K562 treated with DMSO at 1 percent for 4 hours (cell line): ENCODE results near the gene SCYL1. TPM values are rescaled to one million over a fixed set of nuclear protein-coding genes. Genes with fewer than 3 reads are reported as not detected.

Source experiments
- total RNA-seq: library from RNA; unstranded; fragments of 300-600 nt; gene quantifications from 2 replicates; pipeline ENCODE4 v1.2.3, GENCODE V29; 2022; ENCODE audit not compliant: insufficient read depth

Gene SCYL1
- 117 and 125 TPM in 2 replicates for total RNA-seq

DNA sequence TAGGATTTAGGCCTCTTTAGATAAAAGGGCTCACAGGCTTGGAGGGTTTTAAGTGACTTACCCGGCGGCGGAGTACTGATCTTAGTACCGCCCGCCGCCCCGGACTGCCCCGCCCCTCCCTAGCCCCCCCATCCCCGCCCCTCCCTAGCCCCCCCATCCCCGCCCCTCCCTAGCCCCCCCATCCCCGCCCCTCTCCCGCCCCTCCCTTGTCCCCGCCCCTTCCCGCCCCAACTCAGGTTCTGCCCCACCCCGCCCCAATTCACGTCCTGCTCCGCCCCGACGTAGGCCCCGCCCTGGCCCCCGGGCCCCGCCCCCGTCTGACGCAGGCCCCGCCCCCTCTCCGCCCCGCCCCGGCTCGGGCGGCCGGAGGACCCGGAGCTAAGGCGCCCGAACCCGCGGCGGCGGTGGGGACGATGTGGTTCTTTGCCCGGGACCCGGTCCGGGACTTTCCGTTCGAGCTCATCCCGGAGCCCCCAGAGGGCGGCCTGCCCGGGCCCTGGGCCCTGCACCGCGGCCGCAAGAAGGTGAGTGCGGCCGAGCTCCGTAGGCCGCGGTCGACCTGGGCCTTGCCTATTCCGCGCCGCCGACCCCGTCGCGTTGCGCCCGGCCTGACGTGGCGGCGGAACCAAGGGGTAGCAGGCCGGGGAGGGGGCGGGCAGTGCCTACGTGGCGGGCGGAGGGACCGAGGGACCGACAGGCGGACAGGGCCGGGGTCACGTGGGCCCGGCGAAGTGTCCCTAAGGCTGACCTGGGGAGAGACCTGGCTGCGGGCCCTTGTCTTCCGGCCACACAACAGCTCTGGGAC lies at the start of gene SCYL1:
Gene SCYL1, plus strand, starts transcription at position 343 of the 805 bp plus-strand sequence. Its CDS starts 71 bp downstream, at position 414.

DNA sequence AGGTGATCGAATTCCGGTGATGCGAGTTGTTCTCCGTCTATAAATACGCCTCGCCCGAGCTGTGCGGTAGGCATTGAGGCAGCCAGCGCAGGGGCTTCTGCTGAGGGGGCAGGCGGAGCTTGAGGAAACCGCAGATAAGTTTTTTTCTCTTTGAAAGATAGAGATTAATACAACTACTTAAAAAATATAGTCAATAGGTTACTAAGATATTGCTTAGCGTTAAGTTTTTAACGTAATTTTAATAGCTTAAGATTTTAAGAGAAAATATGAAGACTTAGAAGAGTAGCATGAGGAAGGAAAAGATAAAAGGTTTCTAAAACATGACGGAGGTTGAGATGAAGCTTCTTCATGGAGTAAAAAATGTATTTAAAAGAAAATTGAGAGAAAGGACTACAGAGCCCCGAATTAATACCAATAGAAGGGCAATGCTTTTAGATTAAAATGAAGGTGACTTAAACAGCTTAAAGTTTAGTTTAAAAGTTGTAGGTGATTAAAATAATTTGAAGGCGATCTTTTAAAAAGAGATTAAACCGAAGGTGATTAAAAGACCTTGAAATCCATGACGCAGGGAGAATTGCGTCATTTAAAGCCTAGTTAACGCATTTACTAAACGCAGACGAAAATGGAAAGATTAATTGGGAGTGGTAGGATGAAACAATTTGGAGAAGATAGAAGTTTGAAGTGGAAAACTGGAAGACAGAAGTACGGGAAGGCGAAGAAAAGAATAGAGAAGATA lies 25.7 kb upstream of the SCYL1 start, which contains the start of gene MALAT1:
Gene MALAT1, plus strand, starts transcription at position 69 of the 736 bp plus-strand sequence.

DNA sequence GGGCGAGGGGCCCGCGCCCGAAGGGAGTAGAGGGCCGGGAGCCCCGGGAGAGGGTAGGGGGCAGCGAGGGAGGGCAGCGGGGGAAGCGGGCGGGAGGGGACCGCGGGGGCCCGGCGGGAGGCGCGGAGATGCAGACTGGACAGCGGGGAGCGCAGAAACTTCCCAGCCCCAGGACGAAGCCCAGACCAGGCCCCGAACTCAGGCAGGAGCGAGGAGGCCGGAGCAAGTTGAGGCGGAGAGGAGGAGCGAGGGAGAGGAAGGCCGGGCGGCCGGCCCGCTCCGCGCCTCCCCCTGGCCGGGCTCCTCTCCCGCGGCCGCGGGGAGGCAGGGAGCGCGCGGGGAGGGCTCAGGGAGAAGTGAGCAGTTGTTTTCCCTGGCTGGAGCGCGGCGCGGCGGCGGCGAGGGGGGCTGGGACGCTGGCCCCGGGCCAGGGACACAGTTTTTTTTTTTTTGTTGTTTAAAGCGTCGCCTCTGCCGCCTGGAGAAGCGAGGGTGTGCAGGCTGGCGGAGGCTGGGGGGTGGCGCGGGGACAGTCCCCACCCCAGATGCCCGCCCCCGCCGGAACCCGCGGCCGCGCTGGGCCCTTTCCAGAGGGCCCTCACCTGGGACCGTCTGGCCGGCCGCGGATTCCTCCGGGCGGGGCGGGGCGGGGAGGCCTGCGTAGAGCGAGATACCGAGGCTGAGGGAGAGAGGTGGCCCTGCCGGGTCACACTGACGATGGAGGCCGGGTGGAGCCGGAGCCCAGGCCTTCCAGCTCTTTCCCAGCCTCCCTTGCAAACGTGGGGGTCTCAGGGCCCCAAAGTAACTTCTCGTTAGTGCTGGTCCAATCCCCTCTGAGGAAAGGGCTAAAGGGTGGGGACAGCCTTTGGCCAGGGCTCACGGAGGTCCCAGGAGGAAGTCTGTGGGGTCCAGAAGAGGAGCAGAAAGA lies 33.4 kb downstream of the SCYL1 start, which contains the start of gene LTBP3:
Gene LTBP3, minus strand, starts transcription at position 358 of the 928 bp plus-strand sequence. CDS start 400 bp downstream, outside the sequence.

DNA sequence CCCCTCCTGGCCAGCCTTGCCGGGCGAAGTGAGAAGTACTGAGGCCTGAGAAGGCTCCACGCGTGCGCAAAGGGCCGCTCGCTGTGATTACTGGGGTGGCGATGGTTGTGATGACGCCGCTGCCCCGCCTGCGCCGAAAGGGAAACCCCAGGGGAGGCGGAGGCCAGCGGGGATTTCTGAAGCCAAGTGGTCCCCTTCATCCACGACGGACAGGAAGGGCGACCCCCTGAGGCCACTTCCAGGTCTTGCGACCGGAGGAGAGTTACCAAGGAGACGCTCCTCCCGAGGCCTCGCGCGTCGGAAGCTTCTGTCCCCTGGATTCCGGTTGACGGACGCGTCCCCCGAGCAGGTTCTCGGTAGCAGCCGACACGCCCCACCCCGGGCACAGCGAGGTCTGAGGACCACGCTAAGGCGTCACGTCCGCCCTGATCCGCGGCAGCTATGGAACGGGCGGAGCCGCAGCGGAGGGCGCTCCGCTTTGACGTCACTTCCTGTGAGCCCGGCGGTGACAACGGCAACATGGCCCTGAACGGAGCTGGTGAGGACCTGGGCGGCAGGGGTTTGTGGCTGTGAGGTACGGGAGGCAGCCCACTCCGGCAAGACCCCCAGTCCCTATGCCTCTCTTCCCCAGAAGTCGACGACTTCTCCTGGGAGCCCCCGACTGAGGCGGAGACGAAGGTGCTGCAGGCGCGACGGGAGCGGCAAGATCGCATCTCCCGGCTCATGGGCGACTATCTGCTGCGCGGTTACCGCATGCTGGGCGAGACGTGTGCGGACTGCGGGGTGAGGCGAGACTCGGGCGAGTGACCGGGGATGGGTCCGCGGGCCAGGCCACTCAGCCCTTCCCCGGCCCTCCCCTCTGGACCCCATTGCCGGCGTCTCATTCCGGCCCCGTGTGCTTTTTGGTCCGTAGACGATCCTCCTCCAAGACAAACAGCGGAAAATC lies 45.4 kb downstream of the SCYL1 start, which contains the start of gene ZNRD2:
Gene ZNRD2, plus strand, starts transcription at position 505 of the 946 bp plus-strand sequence. Its CDS starts 15 bp downstream, at position 520.

DNA sequence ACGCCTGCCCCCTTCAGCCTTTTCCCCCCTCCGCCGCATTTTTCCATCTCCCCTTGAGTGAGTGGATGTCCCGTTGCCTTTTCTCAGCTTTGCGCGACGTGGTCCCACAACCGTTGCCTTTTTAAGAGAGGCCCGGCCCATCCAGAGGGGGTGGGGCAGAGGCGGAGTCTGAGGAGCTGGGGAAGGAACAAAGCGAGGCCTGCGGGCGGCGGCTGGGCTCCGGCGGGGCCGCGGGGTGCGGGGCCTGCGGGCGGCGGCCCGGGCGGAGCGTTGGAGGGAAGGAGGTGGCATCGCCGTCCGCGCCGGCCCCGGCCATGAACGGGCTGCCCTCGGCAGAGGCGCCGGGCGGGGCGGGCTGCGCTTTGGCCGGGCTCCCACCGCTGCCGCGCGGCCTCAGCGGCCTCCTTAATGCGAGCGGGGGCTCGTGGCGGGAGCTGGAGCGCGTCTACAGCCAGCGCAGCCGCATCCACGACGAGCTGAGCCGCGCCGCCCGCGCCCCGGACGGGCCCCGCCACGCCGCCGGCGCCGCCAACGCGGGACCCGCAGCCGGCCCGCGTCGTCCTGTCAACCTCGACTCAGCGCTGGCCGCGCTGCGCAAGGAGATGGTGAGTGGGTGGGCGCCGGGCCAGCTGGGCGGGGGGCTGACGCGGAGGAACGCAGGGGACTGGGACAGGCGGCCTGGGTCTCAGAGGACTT lies 47.6 kb downstream of the SCYL1 start, which contains the start of gene FAM89B:
Gene FAM89B, plus strand, starts transcription at position 183 of the 696 bp plus-strand sequence. Its CDS starts 132 bp downstream, at position 315.

DNA sequence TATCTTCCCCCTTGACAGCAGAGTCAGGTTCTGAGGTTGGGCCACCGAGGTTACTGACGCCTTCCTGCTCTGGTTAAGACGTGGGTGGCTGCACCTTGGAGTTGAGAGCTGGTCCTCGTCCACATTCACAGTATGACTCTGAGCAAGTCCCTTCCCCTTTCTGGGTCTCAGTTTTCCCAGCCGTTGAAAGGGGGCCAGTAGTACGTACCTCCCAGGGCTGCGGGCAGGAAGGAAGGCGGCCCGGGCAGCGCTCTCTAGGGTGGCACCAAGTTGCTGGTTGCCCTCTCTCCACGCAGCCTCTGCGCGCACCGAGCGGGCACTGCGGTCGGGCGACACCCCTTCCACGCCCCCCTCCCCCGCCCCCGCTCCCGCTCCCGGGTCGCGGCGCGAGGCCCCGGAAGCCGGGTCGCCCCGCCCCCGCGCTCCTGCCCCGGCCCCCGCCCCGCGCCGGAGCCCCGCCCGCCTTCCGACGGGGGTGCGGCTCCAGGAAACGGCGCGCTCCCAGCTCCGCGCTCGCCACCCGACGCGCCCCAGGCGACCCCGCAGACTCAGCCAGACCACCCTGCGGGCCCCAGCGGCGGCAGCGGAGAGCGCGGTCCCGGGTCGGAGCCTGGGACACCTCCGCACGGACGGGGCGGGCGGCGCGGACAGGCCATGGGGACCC lies 50.8 kb downstream of the SCYL1 start, which contains the start of gene EHBP1L1:
Gene EHBP1L1, plus strand, starts transcription at position 486 of the 664 bp plus-strand sequence. CDS start 250 bp downstream, outside the sequence.

Other genes starting within 250 kb of the SCYL1 start
- gene CDC42EP2, start 210.2 kb upstream of the SCYL1 start, total RNA-seq, result 1.9 and 3.4 TPM in 2 replicates
- gene DPF2, start 191.2 kb upstream of the SCYL1 start, total RNA-seq, result 50.7 and 55.1 TPM in 2 replicates
- 2.2 and 4.9 TPM in 2 replicates for gene TIGD3, start 170.3 kb upstream of the SCYL1 start, total RNA-seq
- gene SLC25A45, start 142.4 kb upstream of the SCYL1 start, total RNA-seq, result 0.77 and 2.0 TPM in 2 replicates
- 36.4 and 36.5 TPM in 2 replicates for gene FRMD8, start 138.4 kb upstream of the SCYL1 start, total RNA-seq
- 17.6 and 22.8 TPM in 2 replicates for gene NEAT1, start 102.3 kb upstream of the SCYL1 start, total RNA-seq
- gene MALAT1, start 26.0 kb upstream of the SCYL1 start, total RNA-seq, result 124 and 165 TPM in 2 replicates
- gene LTBP3, start 33.3 kb downstream of the SCYL1 start, total RNA-seq, result 32.3 and 42.6 TPM in 2 replicates
- 37.9 and 48.3 TPM in 2 replicates for gene ZNRD2, start 45.4 kb downstream of the SCYL1 start, total RNA-seq
- gene FAM89B, start 47.5 kb downstream of the SCYL1 start, total RNA-seq, result 64.3 and 74.6 TPM in 2 replicates
- gene EHBP1L1, start 51.0 kb downstream of the SCYL1 start, total RNA-seq, result 74.1 and 75.4 TPM in 2 replicates
- gene KCNK7, start 70.7 kb downstream of the SCYL1 start, total RNA-seq, result 1.6 and 2.1 TPM in 2 replicates
- gene MAP3K11, start 89.1 kb downstream of the SCYL1 start, total RNA-seq, result 58.9 and 66.8 TPM in 2 replicates
- gene PCNX3, start 90.7 kb downstream of the SCYL1 start, total RNA-seq, result 31.8 and 46.2 TPM in 2 replicates
- gene SIPA1, start 113.0 kb downstream of the SCYL1 start, total RNA-seq, result 55.3 and 62.8 TPM in 2 replicates
- gene RELA, start 137.8 kb downstream of the SCYL1 start, total RNA-seq, result 58.1 and 70.6 TPM in 2 replicates
- gene KAT5, start 187.2 kb downstream of the SCYL1 start, total RNA-seq, result 26.4 and 36.7 TPM in 2 replicates
- gene RNASEH2C, start 195.7 kb downstream of the SCYL1 start, total RNA-seq, result 24.6 and 34.7 TPM in 2 replicates